Mesendoderm (in vitro differentiated cells): ENCODE results near the gene METTL5.
"Not testable (repeated sequence)": the region's sequence is repeated elsewhere in the genome, so short reads cannot be mapped to it uniquely, and the experiment has no call there.

Experiments
- DNase-seq: peaks from one replicate; pipeline ENCODE4 v3.0.0; 2013
- H2AK5ac ChIP-seq: 2 replicates; pipeline ENCODE4 v1.6.1; 2013; ENCODE audit warnings: low read length, inconsistent platforms
- H2BK120ac ChIP-seq: 2 replicates; pipeline ENCODE4 v1.6.1; 2013; ENCODE audit warnings: low read depth, mild to moderate bottlenecking, low read length, moderate library complexity, mixed read lengths
- H2BK15ac ChIP-seq: replicated peaks from 2 replicates; pipeline ENCODE4 v1.6.1; 2013; ENCODE audit warnings: low read depth, mild to moderate bottlenecking, moderate library complexity
- H2BK5ac ChIP-seq: 2 replicates; pipeline ENCODE4 v1.6.1; 2013; ENCODE audit warnings: low read length, inconsistent platforms
- H3K18ac ChIP-seq: 2 replicates; pipeline ENCODE4 v1.6.1; 2013; ENCODE audit warnings: mild to moderate bottlenecking, low read length, mixed read lengths
- H3K23ac ChIP-seq: one replicate; pipeline ENCODE4 v1.6.1; 2013; ENCODE audit warnings: low read length
- H3K27ac ChIP-seq: 2 replicates; pipeline ENCODE4 v1.5.1; 2013; ENCODE audit warnings: low read depth, mild to moderate bottlenecking, inconsistent platforms, low read length, moderate library complexity
- H3K27me3 ChIP-seq: 2 replicates; pipeline ENCODE4 v1.6.1; 2013; ENCODE audit warnings: low read length, control low read depth, mild to moderate bottlenecking, inconsistent platforms; ENCODE audit not compliant: insufficient read depth, poor library complexity
- H3K36me3 ChIP-seq: 2 replicates; pipeline ENCODE4 v1.6.1; 2013; ENCODE audit warnings: low read length, inconsistent platforms; ENCODE audit not compliant: control insufficient read depth, insufficient read depth
- H3K4ac ChIP-seq: one replicate; pipeline ENCODE4 v1.6.1; 2013; ENCODE audit warnings: low read depth, mild to moderate bottlenecking, low read length, moderate library complexity
- H3K4me1 ChIP-seq: 2 replicates; pipeline ENCODE4 v1.6.1; 2013; ENCODE audit warnings: low read depth, low read length, inconsistent platforms; ENCODE audit not compliant: control insufficient read depth
- H3K4me2 ChIP-seq: 2 replicates; pipeline ENCODE4 v1.6.1; 2013; ENCODE audit warnings: low read length
- H3K4me3 ChIP-seq: 2 replicates; pipeline ENCODE4 v1.5.1; 2013; ENCODE audit warnings: mild to moderate bottlenecking, low read length
- H3K56ac ChIP-seq: one replicate; pipeline ENCODE4 v1.6.1; 2013; ENCODE audit warnings: low read length
- H3K79me1 ChIP-seq: 2 replicates; pipeline ENCODE4 v1.6.1; 2013; ENCODE audit warnings: low read length, inconsistent platforms
- H3K79me2 ChIP-seq: 2 replicates; pipeline ENCODE4 v1.6.1; 2013; ENCODE audit warnings: mild to moderate bottlenecking, low read length; ENCODE audit not compliant: control insufficient read depth, insufficient read depth
- H3K9ac ChIP-seq: 2 replicates; pipeline ENCODE4 v1.6.1; 2013; ENCODE audit warnings: low read length, inconsistent platforms
- H4K5ac ChIP-seq: one replicate; pipeline ENCODE4 v1.6.1; 2013; ENCODE audit warnings: low read length
- H4K8ac ChIP-seq: one replicate; pipeline ENCODE4 v1.6.1; 2013; ENCODE audit warnings: low read depth, mild to moderate bottlenecking, control low read depth, low read length, moderate library complexity
- WGBS: extraction: QIAGEN DNeasy Blood & Tissue Kit; methylation state at CpG from one replicate; pipeline ENCODE4 v1.1.7; 2013; ENCODE audit warnings: low lambda C conversion rate, missing lambda C conversion rate; ENCODE audit not compliant: insufficient coverage; ENCODE audit errors: extremely low coverage; 5-methylcytosine and 5-hydroxymethylcytosine counted together

Gene METTL5

GRCh38 chr2:169855281-169856258 lies 30.9 kb upstream of the METTL5 start:
- H2BK120ac ChIP-seq, H3K79me2 ChIP-seq, H4K8ac ChIP-seq, H3K23ac ChIP-seq, H4K5ac ChIP-seq, H3K27ac ChIP-seq, H3K9ac ChIP-seq, H3K4me3 ChIP-seq, H2BK15ac ChIP-seq, H3K79me1 ChIP-seq, H3K27me3 ChIP-seq, H2BK5ac ChIP-seq, DNase-seq, H3K4ac ChIP-seq, H3K4me1 ChIP-seq, H3K36me3 ChIP-seq, H3K18ac ChIP-seq, H3K4me2 ChIP-seq, H2AK5ac ChIP-seq, H3K56ac ChIP-seq: not testable (repeated sequence)
- WGBS = no CpG with 5 or more reads among the region's 42 CpGs

DNA sequence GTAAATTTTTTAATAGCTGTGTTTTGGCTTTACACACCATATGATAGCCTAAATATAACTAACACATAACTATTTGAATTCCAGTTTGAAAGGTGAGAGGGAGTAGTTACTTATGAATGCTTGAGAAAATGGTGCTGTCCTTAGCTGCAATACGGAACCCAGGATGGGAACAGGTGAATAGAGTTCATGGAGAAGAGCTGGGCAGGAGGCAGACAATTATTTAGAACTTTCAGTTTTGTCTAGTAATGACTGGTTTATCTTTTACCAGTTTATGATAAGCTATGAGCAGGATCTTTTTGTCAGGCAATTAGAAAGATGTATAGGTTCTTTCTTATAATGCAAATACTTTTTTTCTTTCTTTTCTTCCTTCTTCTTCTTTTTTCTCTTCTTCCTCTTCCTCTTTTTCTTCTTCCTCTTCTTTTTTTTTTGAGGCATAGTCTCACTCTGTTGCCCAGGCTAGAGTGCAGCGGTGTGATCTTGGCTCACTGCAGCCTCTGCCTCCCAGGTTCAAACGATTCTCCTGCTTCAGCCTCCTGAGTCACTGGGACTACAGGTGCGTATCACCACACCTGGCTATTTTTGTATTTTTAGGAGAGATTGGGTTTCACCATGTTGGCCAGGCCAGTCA lies 28.4 kb upstream of the METTL5 start:
- H3K4me1 ChIP-seq = peaks cover 2% of the 10 kb centered on the region
- no peak overlapping the region for H4K5ac ChIP-seq
- peaks cover 4% of the 10 kb centered on the region for H3K79me1 ChIP-seq
- no peak overlapping the region for H3K4me2 ChIP-seq
- DNase-seq = no peak
- no peak overlapping the region for H2BK120ac ChIP-seq
- H3K56ac ChIP-seq = no peak overlapping the region
- no peak overlapping the region for H3K4me3 ChIP-seq
- H4K8ac ChIP-seq = no peak overlapping the region
- H3K18ac ChIP-seq = no peak overlapping the region
- H3K36me3 ChIP-seq = no peaks in the 10 kb centered on the region
- H3K27ac ChIP-seq = no peak overlapping the region
- H2BK15ac ChIP-seq = no peak overlapping the region
- H2BK5ac ChIP-seq = no peak overlapping the region
- no peak overlapping the region for H3K4ac ChIP-seq
- no CpG with 5 or more reads among the region's 4 CpGs for WGBS
- no peak overlapping the region for H3K9ac ChIP-seq
- H3K79me2 ChIP-seq = no peaks in the 10 kb centered on the region
- no peaks in the 10 kb centered on the region for H3K27me3 ChIP-seq
- H3K23ac ChIP-seq = no peak overlapping the region
- no peak overlapping the region for H2AK5ac ChIP-seq

DNA sequence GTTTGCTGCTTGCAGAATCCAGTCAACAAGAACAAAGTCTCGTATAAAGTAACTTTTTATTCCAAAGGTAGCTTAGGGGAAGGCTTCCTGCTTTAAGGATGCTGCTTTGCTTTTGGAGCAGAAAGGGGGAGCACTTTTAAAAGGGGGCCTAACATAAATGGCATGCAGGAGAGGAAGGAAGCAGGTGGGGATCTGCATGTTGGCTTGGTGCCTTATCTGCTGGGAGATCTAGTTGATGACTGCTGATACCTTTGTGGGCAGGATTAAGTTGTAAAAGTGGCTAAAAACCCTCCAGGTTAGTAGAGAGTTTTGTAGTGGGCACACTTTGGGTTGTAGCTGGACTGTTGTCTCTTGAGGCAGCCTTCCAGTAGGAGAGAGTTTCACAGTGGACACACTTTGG lies 25.0 kb upstream of the METTL5 start:
- peaks cover 2% of the 10 kb centered on the region for H3K4me1 ChIP-seq
- no peak overlapping the region for H3K56ac ChIP-seq
- no peak overlapping the region for H4K8ac ChIP-seq
- H2BK15ac ChIP-seq = no peak overlapping the region
- H3K18ac ChIP-seq = no peak overlapping the region
- H3K27me3 ChIP-seq = no peaks in the 10 kb centered on the region
- H3K79me1 ChIP-seq = peaks cover 4% of the 10 kb centered on the region
- H3K4me2 ChIP-seq = no peak overlapping the region
- WGBS = no CpG with 5 or more reads among the region's 1 CpG
- no peaks in the 10 kb centered on the region for H3K36me3 ChIP-seq
- H3K23ac ChIP-seq = no peak overlapping the region
- H2AK5ac ChIP-seq = no peak overlapping the region
- no peak overlapping the region for H3K9ac ChIP-seq
- no peak overlapping the region for H3K27ac ChIP-seq
- no peak overlapping the region for H2BK120ac ChIP-seq
- no peaks in the 10 kb centered on the region for H3K79me2 ChIP-seq
- no peak overlapping the region for H4K5ac ChIP-seq
- DNase-seq = peak; percentile 30
- H3K4me3 ChIP-seq = no peak overlapping the region
- no peak overlapping the region for H2BK5ac ChIP-seq
- no peak overlapping the region for H3K4ac ChIP-seq

DNA sequence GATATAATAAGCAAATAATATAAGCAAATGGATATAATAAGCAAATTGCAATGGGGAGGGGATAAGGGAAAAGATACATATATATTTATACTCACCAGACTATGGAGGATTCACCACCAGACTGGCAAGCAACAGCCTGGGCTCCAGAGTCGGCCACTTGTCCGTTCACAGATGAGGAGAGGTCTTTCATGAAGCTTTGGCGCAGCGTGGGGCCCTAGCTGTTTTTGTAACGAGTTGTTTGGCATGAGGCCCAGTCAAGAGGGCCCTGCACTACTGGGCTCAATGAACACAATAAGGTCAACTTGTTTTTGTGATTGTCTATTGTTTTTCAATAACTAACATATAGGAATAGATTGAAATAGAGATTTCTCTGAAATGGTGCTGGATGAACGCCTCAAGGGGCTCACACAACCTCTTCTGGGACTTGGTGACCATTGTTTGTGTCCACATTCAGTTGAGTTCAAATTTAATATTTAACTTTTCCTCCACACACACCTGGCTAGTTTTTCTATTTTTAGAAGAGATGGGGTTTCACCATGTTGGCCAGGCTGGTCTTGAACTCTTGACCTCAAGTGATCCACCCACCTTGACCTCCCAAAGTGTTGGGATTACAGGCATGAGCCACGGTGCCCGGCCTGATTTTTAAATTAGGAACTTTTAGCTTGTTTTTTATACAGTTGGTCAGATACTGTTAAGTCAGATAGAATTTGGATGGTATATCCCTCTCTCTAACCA lies 24.4 kb upstream of the METTL5 start:
- H2BK5ac ChIP-seq, H3K4me3 ChIP-seq, H2BK15ac ChIP-seq, H3K4me1 ChIP-seq, H3K9ac ChIP-seq, H3K18ac ChIP-seq, DNase-seq, H3K27ac ChIP-seq, H3K56ac ChIP-seq, H3K36me3 ChIP-seq, H3K27me3 ChIP-seq, H3K23ac ChIP-seq, H3K4me2 ChIP-seq, H2BK120ac ChIP-seq, H4K8ac ChIP-seq, H2AK5ac ChIP-seq, H3K79me1 ChIP-seq, H3K79me2 ChIP-seq, H4K5ac ChIP-seq, H3K4ac ChIP-seq: not testable (repeated sequence)
- WGBS = no CpG with 5 or more reads among the region's 8 CpGs

DNA sequence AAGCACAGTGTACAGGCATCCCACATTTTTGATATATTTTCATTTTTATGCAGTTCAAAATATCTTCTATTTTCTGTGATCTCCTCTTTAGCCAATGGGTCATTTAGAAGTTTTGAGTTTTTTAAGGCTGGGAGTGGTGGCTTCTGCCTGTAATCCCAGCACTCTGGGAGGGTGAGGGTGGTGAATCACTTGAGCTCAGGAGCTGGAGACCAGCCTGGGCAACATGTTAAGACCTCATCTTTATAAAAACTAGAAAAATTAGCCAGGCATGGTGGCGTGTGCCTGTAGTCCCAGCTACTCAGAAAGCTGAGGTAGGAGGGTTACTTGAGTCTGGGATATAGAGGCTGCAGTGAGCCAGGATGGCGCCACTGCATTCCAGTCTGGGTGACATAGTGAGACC lies 20.3 kb upstream of the METTL5 start:
- H3K79me1 ChIP-seq = peaks cover 9% of the 10 kb centered on the region
- H3K79me2 ChIP-seq = no peaks in the 10 kb centered on the region
- H2BK15ac ChIP-seq = no peak overlapping the region
- no peak overlapping the region for H3K4ac ChIP-seq
- no peak overlapping the region for H3K56ac ChIP-seq
- H4K5ac ChIP-seq = no peak overlapping the region
- H3K4me3 ChIP-seq = no peak overlapping the region
- no CpG with 5 or more reads among the region's 2 CpGs for WGBS
- H2AK5ac ChIP-seq = no peak overlapping the region
- no peak overlapping the region for H2BK5ac ChIP-seq
- no peaks in the 10 kb centered on the region for H3K36me3 ChIP-seq
- H3K27me3 ChIP-seq = no peaks in the 10 kb centered on the region
- peaks cover 2% of the 10 kb centered on the region for H3K4me1 ChIP-seq
- no peak overlapping the region for H2BK120ac ChIP-seq
- no peak overlapping the region for H4K8ac ChIP-seq
- DNase-seq = no peak
- no peak overlapping the region for H3K9ac ChIP-seq
- H3K18ac ChIP-seq = no peak overlapping the region
- no peak overlapping the region for H3K27ac ChIP-seq
- H3K4me2 ChIP-seq = no peak overlapping the region
- H3K23ac ChIP-seq = no peak overlapping the region
